Gastroesophageal sphincter (tissue), 4 donors: ENCODE measurements around the gene SBK2. TPM values are rescaled to one million over a fixed set of nuclear protein-coding genes. Genes with fewer than 3 reads are reported as not detected.

Experiments used
- ATAC-seq: fragments of 150-250 bp; one replicate; pipeline ENCODE4 v1.9.1; 2016; ENCODE audit warnings: mild to moderate bottlenecking, moderate library complexity
- H3K27ac ChIP-seq, 4 donors: fragments of 200-600 bp; sonication (generic) in 3 of 4; 1 replicate in 3 of 4; 2 replicates in 1 of 4; pipeline ENCODE4 v1.5.1; 2016 to 2019
- H3K27me3 ChIP-seq: fragments of 200-600 bp; sonication (generic); one replicate; pipeline ENCODE4 v1.5.1; 2019
- H3K36me3 ChIP-seq, 2 donors: fragments of 200-600 bp; sonication (generic); one replicate each; pipeline ENCODE4 v1.5.1; 2019; ENCODE audit warnings: control low read depth in 1 of 2
- H3K4me1 ChIP-seq, 3 donors: fragments of 200-600 bp; sonication (generic); 1 replicate in 2 of 3; 2 replicates in 1 of 3; pipeline ENCODE4 v1.5.1; 2016 to 2019; ENCODE audit warnings: control low read depth in 2 of 3
- H3K4me3 ChIP-seq, 2 donors: fragments of 200-600 bp; sonication (generic); one replicate each; pipeline ENCODE4 v1.5.1; 2019; ENCODE audit warnings: mild to moderate bottlenecking in 1 of 2, moderate library complexity in 1 of 2
- H3K9me3 ChIP-seq, 3 donors: fragments of 200-600 bp; sonication (generic); one replicate each; pipeline ENCODE4 v1.5.1; 2017 to 2019; ENCODE audit warnings: control low read depth in 2 of 3
- EP300 ChIP-seq: sonication (generic); formaldehyde crosslinking; IDR thresholded peaks from one replicate; pipeline ENCODE4 v1.6.1; 2017; ENCODE audit warnings: antibody characterized with exemption, mild to moderate bottlenecking
- POLR2A ChIP-seq, 2 donors: fragments of 450-650 bp; IDR thresholded peaks; one replicate each; pipeline ENCODE4 v1.6.1; 2017; ENCODE audit warnings: antibody characterized with exemption in 2 of 2, mild to moderate bottlenecking in 2 of 2, moderate library complexity in 1 of 2
- POLR2AphosphoS5 ChIP-seq: sonication (generic); formaldehyde crosslinking; IDR thresholded peaks from one replicate; pipeline ENCODE4 v1.6.1; 2017; ENCODE audit warnings: antibody characterized with exemption
- WGBS, 2 donors: methylation state at CpG; one replicate each; pipeline ENCODE4 v1.1.5; 2018; ENCODE audit warnings: low coverage in 1 of 2; 5-methylcytosine and 5-hydroxymethylcytosine counted together
- total RNA-seq, 4 donors: library from RNA; depleted of rRNA; stranded (reverse); fragments of >200 nt; gene quantifications; one replicate each; pipeline ENCODE4 v1.1.0, GENCODE V29; 2016
- TF ChIP-seq, protein P1 (sequence below), 4 experiments: fragments of 200-600 bp in 2 of 4; fragments of 450-650 bp in 2 of 4; sonication (generic) in 1 of 4; IDR thresholded peaks; one replicate each; pipeline ENCODE4 v1.5.1; 2017 to 2019; ENCODE audit warnings: antibody characterized with exemption in 4 of 4, mild to moderate bottlenecking in 2 of 4, moderate library complexity in 2 of 4

SBK2 gene
- total RNA-seq, 4 donors from 2014 or later: not detected

DNA sequence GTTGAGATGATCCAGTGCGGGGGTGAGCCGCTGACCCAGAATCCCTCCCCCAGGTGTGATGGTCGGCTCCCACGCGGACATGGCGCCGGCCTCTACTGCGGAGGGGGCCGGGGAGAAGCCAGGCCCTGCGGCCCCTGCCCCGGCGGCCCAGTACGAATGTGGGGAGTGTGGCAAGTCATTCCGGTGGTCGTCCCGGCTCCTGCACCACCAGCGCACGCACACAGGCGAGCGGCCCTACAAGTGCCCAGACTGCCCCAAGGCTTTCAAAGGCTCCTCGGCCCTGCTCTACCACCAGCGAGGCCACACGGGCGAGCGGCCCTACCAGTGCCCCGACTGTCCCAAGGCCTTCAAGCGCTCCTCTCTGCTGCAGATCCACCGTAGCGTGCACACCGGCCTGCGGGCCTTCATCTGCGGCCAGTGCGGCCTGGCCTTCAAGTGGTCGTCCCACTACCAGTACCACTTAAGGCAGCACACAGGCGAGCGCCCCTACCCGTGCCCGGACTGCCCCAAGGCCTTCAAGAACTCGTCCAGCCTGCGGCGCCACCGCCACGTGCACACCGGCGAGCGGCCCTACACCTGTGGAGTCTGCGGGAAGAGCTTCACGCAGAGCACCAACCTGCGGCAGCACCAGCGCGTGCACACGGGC lies 55.7 kb downstream of the SBK2 start:
- no peak for ATAC-seq
- no peaks in the 10 kb centered on the region for H3K27me3 ChIP-seq
- no peak for TF ChIP-seq EP300
- TF ChIP-seq, protein P1, sequence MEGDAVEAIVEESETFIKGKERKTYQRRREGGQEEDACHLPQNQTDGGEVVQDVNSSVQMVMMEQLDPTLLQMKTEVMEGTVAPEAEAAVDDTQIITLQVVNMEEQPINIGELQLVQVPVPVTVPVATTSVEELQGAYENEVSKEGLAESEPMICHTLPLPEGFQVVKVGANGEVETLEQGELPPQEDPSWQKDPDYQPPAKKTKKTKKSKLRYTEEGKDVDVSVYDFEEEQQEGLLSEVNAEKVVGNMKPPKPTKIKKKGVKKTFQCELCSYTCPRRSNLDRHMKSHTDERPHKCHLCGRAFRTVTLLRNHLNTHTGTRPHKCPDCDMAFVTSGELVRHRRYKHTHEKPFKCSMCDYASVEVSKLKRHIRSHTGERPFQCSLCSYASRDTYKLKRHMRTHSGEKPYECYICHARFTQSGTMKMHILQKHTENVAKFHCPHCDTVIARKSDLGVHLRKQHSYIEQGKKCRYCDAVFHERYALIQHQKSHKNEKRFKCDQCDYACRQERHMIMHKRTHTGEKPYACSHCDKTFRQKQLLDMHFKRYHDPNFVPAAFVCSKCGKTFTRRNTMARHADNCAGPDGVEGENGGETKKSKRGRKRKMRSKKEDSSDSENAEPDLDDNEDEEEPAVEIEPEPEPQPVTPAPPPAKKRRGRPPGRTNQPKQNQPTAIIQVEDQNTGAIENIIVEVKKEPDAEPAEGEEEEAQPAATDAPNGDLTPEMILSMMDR (IDR thresholded peaks at IDR 0.05): no peak
- TF ChIP-seq POLR2AphosphoS5: no peak
- TF ChIP-seq POLR2A (IDR thresholded peaks at IDR 0.05): no peak
- 80% methylated on average over 4 of the region's 52 CpGs; no CpG with 5 or more reads in 1 of the 2 donors for whole genome bisulfite sequencing, 2 donors
- H3K9me3 ChIP-seq: no peaks in the 10 kb centered on the region
- peaks cover 0 to 39% of the 10 kb centered on the region in 2 donors for H3K36me3 ChIP-seq
- no peak overlapping the region for H3K27ac ChIP-seq
- H3K4me3 ChIP-seq: no peak overlapping the region
- H3K4me1 ChIP-seq: peaks cover 3 to 55% (median 33%) of the 10 kb centered on the region in 3 donors

DNA sequence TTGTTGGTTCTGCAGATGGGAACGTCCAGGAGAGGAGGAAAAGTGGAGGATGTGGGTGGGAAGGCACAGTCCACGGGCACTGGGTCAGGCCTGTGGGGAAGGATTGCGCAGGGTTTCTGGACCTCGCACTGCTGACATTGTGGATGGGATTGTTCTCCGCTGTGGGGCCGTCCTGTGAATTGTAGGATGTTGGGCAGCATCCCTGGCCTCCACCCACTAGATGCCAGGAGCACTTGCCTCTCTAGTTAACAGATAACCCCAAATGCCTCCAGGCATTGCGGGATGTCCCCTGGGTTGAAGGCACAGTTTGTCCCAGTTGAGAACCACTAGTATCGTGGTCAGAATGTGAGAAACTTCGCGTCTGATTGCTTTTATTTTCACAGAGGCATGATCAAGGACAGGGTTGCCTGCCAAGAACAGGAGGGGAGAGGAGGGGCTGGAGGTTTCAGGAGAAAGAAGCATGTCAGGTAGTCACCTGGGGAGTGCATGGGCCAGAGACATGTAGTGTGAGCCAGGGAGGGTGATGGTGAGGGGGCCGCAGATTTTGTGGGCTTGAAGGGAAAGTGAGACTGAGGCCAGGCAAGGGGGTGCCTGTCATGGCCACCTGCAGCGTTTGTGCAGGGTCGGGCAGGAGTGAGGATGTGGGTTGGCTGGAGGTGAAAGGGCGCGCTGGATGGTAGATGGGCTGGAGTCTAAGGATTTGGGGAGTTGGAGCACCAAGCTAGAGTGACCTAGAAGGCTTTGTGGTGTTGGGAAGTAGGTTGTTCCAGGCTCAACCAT lies 57.3 kb downstream of the SBK2 start:
- Histone ChIP-seq H3K27ac (peak overlapping the region in 1 of 4 donors; percentile 10), H3K9me3 (no peaks in the 10 kb centered on the region), H3K4me3 (no peak overlapping the region), H3K27me3 (no peaks in the 10 kb centered on the region), H3K4me1 (peaks cover 0 to 47% (median 20%) of the 10 kb centered on the region in 3 donors), H3K36me3 (peaks cover 0 to 39% of the 10 kb centered on the region in 2 donors)
- WGBS, 2 donors: 72 to 86% methylated on average over 8 to 9 of the region's 15 CpGs
- ATAC-seq: no peak
- no peak for TF ChIP-seq EP300
- no peak for TF ChIP-seq POLR2A (IDR thresholded peaks at IDR 0.05)
- TF ChIP-seq, protein P1 (IDR thresholded peaks at IDR 0.05): no peak
- TF ChIP-seq POLR2AphosphoS5: no peak

DNA sequence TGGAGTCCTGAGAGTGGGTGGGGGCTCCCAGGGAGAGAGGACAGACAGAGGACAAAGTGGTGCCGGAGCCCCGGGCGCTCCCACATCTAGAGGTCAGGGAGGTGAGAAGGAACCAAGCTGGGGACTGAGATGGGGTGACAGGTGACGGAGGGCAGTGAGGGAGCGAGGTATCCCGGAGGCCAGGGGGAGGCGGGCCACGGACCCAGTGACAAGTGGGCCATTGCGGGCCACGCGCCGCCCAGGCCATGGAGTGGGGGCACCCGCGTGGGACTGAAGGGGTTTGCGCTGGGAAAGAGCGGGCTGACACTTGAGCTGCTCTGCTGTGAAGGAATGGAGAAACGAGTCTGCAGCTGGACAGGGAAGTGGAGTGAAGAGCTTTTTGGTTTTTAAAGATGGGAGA lies 57.9 kb downstream of the SBK2 start:
- H3K9me3 ChIP-seq: no peaks in the 10 kb centered on the region
- no peak overlapping the region for H3K27ac ChIP-seq
- no peaks in the 10 kb centered on the region for H3K27me3 ChIP-seq
- H3K36me3 ChIP-seq: peaks cover 0 to 37% of the 10 kb centered on the region in 2 donors
- ATAC-seq: no peak
- H3K4me3 ChIP-seq: no peak overlapping the region
- peaks cover 0 to 41% (median 14%) of the 10 kb centered on the region in 3 donors for H3K4me1 ChIP-seq
- TF ChIP-seq POLR2AphosphoS5 (no peak), POLR2A (IDR thresholded peaks at IDR 0.05) (no peak), EP300 (no peak)
- TF ChIP-seq, protein P1 (IDR thresholded peaks at IDR 0.05): no peak
- WGBS, 2 donors: 68 to 84% methylated on average over 2 to 17 of the region's 17 CpGs

Other genes with a start within 250 kb of the SBK2 start
- 10 to 100 TPM in 1 of 4 donors, 1 to 10 TPM in 2, not detected in 1; 2.2 to 12.4 (median 3.3) TPM for gene TMEM150B, start 211.8 kb downstream of the SBK2 start, total RNA-seq
- 10 to 100 TPM in 2 of 4 donors, 1 to 10 TPM in 2; 3.4 to 11.2 (median 9.2) TPM for gene KMT5C, start 197.3 kb downstream of the SBK2 start, total RNA-seq
- gene COX6B2, start 182.4 kb downstream of the SBK2 start, total RNA-seq: not detected
- not detected for gene GARIN5B, start 173.9 kb downstream of the SBK2 start, total RNA-seq
- gene IL11, start 166.7 kb downstream of the SBK2 start, total RNA-seq: under 1 TPM in 1 of 4 donors, not detected in 3; 0.67 TPM
- gene TMEM190, start 160.3 kb downstream of the SBK2 start, total RNA-seq: not detected
- gene TMEM238, start 152.8 kb downstream of the SBK2 start, total RNA-seq: 1 to 10 TPM in 2 of 4 donors, not detected in 2; 1.6 to 6.0 TPM
- 100 to 1,000 TPM; 174 to 282 (median 271) TPM for gene RPL28, start 151.2 kb downstream of the SBK2 start, total RNA-seq
- 10 to 100 TPM; 12.6 to 17.7 (median 15.4) TPM for gene UBE2S, start 129.3 kb downstream of the SBK2 start, total RNA-seq
- not detected for gene SHISA7, start 93.8 kb downstream of the SBK2 start, total RNA-seq
- gene ISOC2, start 75.5 kb downstream of the SBK2 start, total RNA-seq: 10 to 100 TPM; 39.0 to 78.5 (median 63.8) TPM
- not detected for gene C19orf85, start 72.4 kb downstream of the SBK2 start, total RNA-seq
- gene ZNF628, start 60.5 kb downstream of the SBK2 start, total RNA-seq: 10 to 100 TPM in 1 of 4 donors, 1 to 10 TPM in 3; 2.4 to 13.0 (median 4.9) TPM
- gene NAT14, start 51.9 kb downstream of the SBK2 start, total RNA-seq: 10 to 100 TPM in 1 of 4 donors, 1 to 10 TPM in 3; 7.4 to 14.0 (median 7.9) TPM
- gene SSC5D, start 48.7 kb downstream of the SBK2 start, total RNA-seq: 10 to 100 TPM in 3 of 4 donors, 1 to 10 TPM in 1; 6.3 to 39.2 (median 23.5) TPM
- under 1 TPM in 2 of 4 donors, not detected in 2; 0.40 TPM for gene SBK3, start 8.4 kb upstream of the SBK2 start, total RNA-seq
- gene ZNF579, start 43.7 kb upstream of the SBK2 start, total RNA-seq: 1 to 10 TPM; 2.8 to 6.9 (median 3.9) TPM
- gene FIZ1, start 62.4 kb upstream of the SBK2 start, total RNA-seq: 10 to 100 TPM in 2 of 4 donors, 1 to 10 TPM in 2; 4.7 to 11.2 (median 9.9) TPM
- gene ZNF524, start 63.2 kb upstream of the SBK2 start, total RNA-seq: 10 to 100 TPM; 20.3 to 33.5 (median 26.4) TPM
- gene ZNF865, start 68.5 kb upstream of the SBK2 start, total RNA-seq: 10 to 100 TPM in 1 of 4 donors, 1 to 10 TPM in 3; 4.6 to 12.0 (median 6.4) TPM
- 1 to 10 TPM in 3 of 4 donors, under 1 TPM in 1; 0.54 to 8.1 (median 4.8) TPM for gene ZNF784, start 87.4 kb upstream of the SBK2 start, total RNA-seq
- 10 to 100 TPM; 28.9 to 44.1 (median 35.2) TPM for gene ZNF580, start 103.9 kb upstream of the SBK2 start, total RNA-seq
- gene ZNF581, start 106.5 kb upstream of the SBK2 start, total RNA-seq: 10 to 100 TPM in 3 of 4 donors, 1 to 10 TPM in 1; 8.4 to 17.5 (median 11.4) TPM
- gene CCDC106, start 111.1 kb upstream of the SBK2 start, total RNA-seq: 10 to 100 TPM; 11.4 to 28.5 (median 15.5) TPM
- gene U2AF2, start 117.9 kb upstream of the SBK2 start, total RNA-seq: 10 to 100 TPM; 68.9 to 97.9 (median 91.4) TPM
- gene EPN1, start 138.1 kb upstream of the SBK2 start, total RNA-seq: 100 to 1,000 TPM in 1 of 4 donors, 10 to 100 TPM in 3; 44.8 to 165 (median 70.2) TPM
- gene NLRP9, start 201.3 kb upstream of the SBK2 start, total RNA-seq: not detected
- not detected for gene RFPL4A, start 222.0 kb upstream of the SBK2 start, total RNA-seq
- gene RFPL4AL1, start 232.0 kb upstream of the SBK2 start, total RNA-seq: not detected